Endothelial cell (in vitro differentiated cells): ENCODE data around the gene WDFY2. TPM values are rescaled to one million over a fixed set of nuclear protein-coding genes. Genes with fewer than 3 reads are reported as not detected.
"Not testable (repeated sequence)": the region's sequence is repeated elsewhere in the genome, so short reads cannot be mapped to it uniquely, and the experiment has no call there.

Experiments
- DNase-seq: peaks from one replicate; pipeline ENCODE4 v3.0.0; 2021; ENCODE audit warnings: low spot score
- H3K27ac Mint-ChIP-seq: one replicate; pipeline ENCODE4 v1.8.0; 2021; ENCODE audit warnings: mixed read lengths, inconsistent platforms; ENCODE audit not compliant: unreplicated experiment
- H3K27me3 Mint-ChIP-seq: one replicate; pipeline ENCODE4 v1.8.0; 2021; ENCODE audit warnings: mild to moderate bottlenecking, moderate library complexity, mixed read lengths, inconsistent platforms; ENCODE audit not compliant: unreplicated experiment
- H3K36me3 Mint-ChIP-seq: one replicate; pipeline ENCODE4 v1.8.0; 2021; ENCODE audit warnings: mild to moderate bottlenecking, low read depth, mixed read lengths, inconsistent platforms; ENCODE audit not compliant: unreplicated experiment
- H3K4me1 Mint-ChIP-seq: one replicate; pipeline ENCODE4 v1.8.0; 2021; ENCODE audit warnings: mild to moderate bottlenecking, mixed read lengths, inconsistent platforms; ENCODE audit not compliant: unreplicated experiment
- H3K4me3 Mint-ChIP-seq: one replicate; pipeline ENCODE4 v1.8.0; 2021; ENCODE audit warnings: mild to moderate bottlenecking, mixed read lengths, inconsistent platforms; ENCODE audit not compliant: unreplicated experiment
- H3K9me3 Mint-ChIP-seq: one replicate; pipeline ENCODE4 v1.8.0; 2021; ENCODE audit warnings: mixed read lengths, inconsistent platforms; ENCODE audit not compliant: unreplicated experiment
- CTCF ChIP-seq: fragments of 200-600 bp; sonication (generic); IDR thresholded peaks from one replicate; pipeline ENCODE4 v1.5.0; 2021; ENCODE audit warnings: antibody characterized with exemption; ENCODE audit not compliant: unreplicated experiment
- total RNA-seq: library from RNA; stranded (reverse); fragmentation: NEBNext Ultra II Directional; extraction: Animal tissue kit (Norgen Biotek cat#: 25700); gene quantifications from one replicate; pipeline ENCODE4 v1.2.1, GENCODE V29; 2021; ENCODE audit not compliant: unreplicated experiment

WDFY2 gene
- total RNA-seq, 1 donor from 2014 or later, result 22.7 TPM

DNA sequence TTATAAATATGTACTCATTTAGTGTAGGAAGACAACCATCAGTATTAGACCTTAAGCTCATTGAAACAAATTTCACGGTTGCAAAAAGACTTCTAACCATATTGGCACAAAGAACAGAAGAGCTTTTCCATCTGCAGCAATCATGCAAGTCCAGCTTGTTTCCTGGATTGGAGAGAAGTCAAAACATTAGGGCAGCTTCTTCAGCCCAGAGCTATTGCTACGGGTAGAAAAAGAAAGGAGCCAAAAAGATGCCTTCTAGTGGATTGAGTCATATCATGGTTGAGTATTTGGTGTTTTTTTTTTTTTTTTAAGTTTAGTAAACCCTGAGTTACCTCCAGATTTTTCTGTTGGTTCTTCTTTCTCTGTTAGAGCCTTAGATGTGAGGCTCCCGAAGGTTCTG is 99.8 kb downstream of the WDFY2 start:
- no peak overlapping the region for H3K4me3 Mint-ChIP-seq
- H3K9me3 Mint-ChIP-seq, result no peaks in the 10 kb centered on the region
- H3K27ac Mint-ChIP-seq, result no peak overlapping the region
- no peak for DNase-seq
- H3K27me3 Mint-ChIP-seq, result no peaks in the 10 kb centered on the region
- no peak for TF ChIP-seq CTCF
- no peaks in the 10 kb centered on the region for H3K36me3 Mint-ChIP-seq
- peaks cover 19% of the 10 kb centered on the region for H3K4me1 Mint-ChIP-seq

- H3K4me3 Mint-ChIP-seq, result no peak overlapping the region
- H3K27me3 Mint-ChIP-seq, result peaks cover 1% of the 10 kb centered on the region
- no peaks in the 10 kb centered on the region for H3K36me3 Mint-ChIP-seq
- peak overlapping the region; percentile 69 for H3K27ac Mint-ChIP-seq
- DNase-seq, result no peak
- peaks cover 24% of the 10 kb centered on the region for H3K4me1 Mint-ChIP-seq
- TF ChIP-seq CTCF, result no peak
- no peaks in the 10 kb centered on the region for H3K9me3 Mint-ChIP-seq
Measured at GRCh38 chr13:51687947-51688714, 103.9 kb downstream of the WDFY2 start.

- Mint-ChIP-seq H3K4me1 (peaks cover 24% of the 10 kb centered on the region), H3K27ac (peak overlapping the region; percentile 89)
- no peak for DNase-seq
Measured at GRCh38 chr13:51688937-51689662, 104.8 kb downstream of the WDFY2 start.

GRCh38 chr13:51689663-51689996 is 105.4 kb downstream of the WDFY2 start:
- peak overlapping the region; percentile 78 for H3K27ac Mint-ChIP-seq
- no peak overlapping the region for H3K4me3 Mint-ChIP-seq

More at GRCh38 chr13:51688937-51689662, 104.8 kb downstream of the WDFY2 start:
- Mint-ChIP-seq H3K4me3 (no peak overlapping the region), H3K27me3 (peaks cover 1% of the 10 kb centered on the region), H3K36me3 (no peaks in the 10 kb centered on the region), H3K9me3 (no peaks in the 10 kb centered on the region)
- no peak for TF ChIP-seq CTCF

GRCh38 chr13:51695677-51696076 is 111.4 kb downstream of the WDFY2 start:
- not testable (repeated sequence) for DNase-seq, H3K36me3 Mint-ChIP-seq, H3K27me3 Mint-ChIP-seq, H3K9me3 Mint-ChIP-seq, H3K4me1 Mint-ChIP-seq, H3K27ac Mint-ChIP-seq, H3K4me3 Mint-ChIP-seq

More at GRCh38 chr13:51689663-51689996, 105.4 kb downstream of the WDFY2 start:
- DNase-seq, result no peak
- TF ChIP-seq CTCF, result no peak
- Mint-ChIP-seq H3K27me3 (peaks cover 1% of the 10 kb centered on the region), H3K4me1 (peaks cover 23% of the 10 kb centered on the region), H3K9me3 (no peaks in the 10 kb centered on the region), H3K36me3 (no peaks in the 10 kb centered on the region)
